ENCODE results near the gene WDR20.
"Not testable (repeated sequence)": the region's sequence is repeated elsewhere in the genome, so short reads cannot be mapped to it uniquely, and the experiment has no call there.

Gene WDR20

DNA sequence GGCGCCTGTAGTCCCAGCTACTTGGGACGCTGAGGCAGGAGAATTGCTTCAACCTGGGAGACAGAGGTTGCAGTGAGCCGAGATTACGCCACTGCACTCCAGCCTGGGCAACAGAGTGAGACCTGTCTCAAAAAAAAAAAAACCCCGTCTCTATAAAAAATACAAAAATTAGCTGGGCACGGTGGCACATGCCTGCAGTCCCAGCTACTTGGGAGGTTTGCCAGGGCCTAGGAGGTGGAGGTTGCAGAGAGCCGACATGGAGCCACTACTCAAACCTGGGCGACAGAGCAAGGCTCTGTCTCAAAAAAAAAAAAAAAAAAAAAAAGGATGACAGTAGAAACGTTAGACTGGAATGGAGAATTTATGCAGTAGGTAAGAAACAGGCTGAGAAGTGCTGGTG is 5.7 kb upstream of the WDR20 start:
- DNase-seq = not testable (repeated sequence)

DNA sequence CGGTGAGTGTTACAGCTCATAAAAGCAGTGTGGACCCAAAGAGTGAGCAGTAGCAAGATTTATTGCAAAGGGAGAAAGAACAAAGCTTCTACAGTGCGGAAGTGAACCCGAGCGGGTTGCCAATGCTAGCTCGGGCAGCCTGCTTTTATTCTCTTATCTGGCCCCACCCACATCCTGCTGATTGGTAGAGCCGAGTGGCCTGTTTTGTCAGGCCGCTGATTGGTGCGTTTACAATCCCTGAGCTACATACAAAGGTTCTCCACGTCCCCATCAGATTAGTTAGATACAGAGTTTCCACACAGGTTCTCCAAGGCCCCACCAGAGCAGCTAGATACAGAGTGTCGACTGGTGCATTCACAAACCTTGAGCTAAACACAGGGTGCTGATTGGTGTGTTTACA is 5.0 kb upstream of the WDR20 start:
- DNase-seq = not testable (repeated sequence)

DNA sequence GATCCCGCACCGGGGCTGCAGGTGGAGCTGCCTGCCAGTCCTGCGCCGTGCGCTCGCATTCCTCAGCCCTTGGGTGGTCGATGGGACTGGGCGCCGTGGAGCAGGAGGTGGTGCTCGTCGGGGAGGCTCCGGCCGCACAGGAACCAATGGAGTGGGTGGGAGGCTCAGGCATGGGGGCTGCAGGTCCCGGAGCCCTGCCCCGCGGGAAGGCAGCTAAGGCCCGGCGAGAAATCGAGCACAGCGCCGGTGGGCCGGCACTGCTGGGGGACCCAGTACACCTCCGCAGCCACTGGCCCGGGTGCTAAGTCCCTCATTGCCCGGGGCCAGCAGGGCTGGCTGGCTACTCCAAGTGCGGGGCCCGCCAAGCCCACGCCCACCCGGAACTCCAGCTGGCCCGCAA is 4.2 kb upstream of the WDR20 start:
- DNase-seq = not testable (repeated sequence)

DNA sequence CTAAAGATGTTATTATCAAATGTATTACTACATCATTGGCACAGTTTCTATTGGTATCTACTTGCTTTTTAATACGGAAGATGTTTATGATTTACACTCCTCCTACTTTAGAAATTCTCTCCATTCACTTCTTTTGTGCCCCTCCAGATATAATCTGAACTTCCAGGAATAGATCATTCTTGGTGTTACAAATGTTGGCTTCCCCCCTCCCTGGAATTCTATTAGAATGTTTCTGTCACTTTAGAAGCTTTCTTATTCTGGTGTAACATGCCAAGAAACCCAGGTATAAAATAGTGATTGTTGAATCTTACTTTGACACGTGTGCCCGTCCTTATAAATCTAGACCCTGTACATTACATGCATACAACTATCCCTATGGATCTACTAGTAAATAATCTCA is 1.2 kb upstream of the WDR20 start:
- DNase-seq = no peak

DNA sequence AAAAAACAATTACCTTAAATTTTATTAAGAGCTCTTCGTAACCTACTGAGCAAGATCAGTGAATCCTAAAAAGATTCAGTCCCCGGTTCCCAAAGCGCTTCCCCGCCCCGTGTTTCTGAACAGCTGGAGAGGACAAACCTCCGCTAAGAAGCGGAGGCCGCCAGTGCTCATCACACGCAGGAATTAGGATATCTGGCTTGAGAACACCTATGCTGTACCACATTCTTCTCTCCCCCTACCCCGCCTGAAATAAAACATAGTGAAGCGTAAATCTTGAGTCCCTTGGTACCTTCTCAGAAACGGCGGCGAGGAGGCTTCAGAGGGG is 774 bp upstream of the WDR20 start:
- DNase-seq = peak; percentile 34 to 48

DNA sequence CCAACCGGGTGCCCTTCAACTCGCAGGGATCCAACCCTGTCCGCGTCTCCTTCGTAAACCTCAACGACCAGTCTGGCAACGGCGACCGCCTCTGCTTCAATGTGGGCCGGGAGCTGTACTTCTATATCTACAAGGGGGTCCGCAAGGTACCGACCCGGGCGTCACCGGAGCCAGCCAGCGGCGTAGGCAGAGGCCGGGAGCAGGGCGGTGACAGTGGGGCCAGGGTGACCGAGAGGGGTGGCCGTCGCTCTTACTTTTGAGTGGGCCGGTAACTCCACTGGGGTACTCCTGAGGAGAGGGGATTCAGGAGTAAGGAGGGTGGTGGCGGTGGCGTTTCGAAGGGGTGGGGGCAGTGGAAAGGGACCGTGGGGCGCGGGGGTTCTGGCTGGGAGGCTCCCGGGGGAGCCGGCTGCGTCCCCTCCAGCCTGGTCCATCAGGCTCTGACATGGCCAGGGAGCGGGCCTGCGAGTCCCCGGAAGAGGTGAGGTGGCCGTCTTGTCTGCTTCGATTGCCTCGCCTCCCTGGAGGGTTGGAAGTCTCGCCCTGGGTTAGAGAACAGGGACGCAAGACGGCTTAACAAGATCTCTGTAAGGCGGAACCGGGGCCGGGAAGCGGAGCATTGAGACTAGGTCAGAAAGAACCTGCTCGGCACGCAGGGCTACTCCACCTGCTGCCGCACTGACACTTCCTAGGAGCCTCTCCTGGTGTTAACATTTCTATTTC is 491 bp downstream of the WDR20 start:
- DNase-seq = no peak

DNA sequence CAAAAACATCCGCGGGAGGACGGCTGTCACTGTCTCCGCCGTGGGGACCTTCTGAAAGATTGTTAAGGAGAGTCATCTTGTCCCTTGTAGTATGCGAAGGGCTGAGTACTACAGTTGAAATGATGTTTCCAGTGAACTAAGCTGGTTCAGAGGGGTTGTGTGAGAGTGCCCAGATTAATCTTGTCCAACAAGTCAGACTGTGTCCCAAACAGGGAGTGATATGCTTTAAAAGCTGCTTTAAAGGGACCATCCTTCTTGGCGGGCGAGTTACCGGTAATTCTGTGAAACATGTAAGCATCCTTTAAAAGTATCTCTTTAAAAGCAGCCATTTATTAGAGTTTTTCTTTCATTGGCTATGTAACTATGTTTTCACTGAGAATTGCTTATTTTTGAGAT is 1.1 kb downstream of the WDR20 start:
- DNase-seq = no peak

DNA sequence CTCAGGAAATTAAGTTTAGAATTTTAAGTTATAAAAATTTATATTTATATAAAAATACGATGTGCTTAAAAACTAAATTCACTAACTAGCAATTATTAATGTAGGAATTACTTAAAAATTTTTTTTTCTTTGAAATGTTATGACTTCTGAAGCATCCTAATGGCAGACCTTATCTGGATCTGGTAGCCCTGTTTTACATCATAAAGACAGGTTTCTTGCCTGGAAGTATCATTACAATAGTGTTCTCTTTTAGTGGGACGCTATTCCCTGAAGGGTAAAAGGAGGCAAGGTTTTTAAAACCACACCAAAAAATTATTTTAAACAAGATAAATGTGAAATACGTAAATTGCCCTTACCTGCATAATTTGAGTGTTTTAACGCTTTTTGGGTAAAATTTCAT is 2.1 kb downstream of the WDR20 start:
- DNase-seq = no peak

DNA sequence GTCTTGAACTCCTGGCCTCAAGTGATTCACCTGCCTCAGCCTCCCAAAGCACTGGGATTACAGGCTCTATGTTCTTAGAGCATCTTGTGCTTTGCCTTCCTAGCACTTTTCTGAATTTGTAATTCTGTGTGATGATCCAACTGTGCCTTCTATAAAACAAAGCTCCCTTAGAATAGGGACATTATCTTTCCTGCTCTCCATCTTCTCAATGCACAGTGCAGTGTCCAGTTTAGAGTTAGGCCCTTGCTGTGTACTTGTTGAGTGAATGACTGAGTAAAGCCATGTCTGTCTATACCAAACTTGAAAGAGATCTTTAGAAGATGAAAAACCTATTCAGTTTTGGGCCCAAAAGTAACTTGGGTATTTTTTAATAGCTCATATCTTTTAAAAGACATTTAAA is 5.2 kb downstream of the WDR20 start:
- no peak for DNase-seq

DNA sequence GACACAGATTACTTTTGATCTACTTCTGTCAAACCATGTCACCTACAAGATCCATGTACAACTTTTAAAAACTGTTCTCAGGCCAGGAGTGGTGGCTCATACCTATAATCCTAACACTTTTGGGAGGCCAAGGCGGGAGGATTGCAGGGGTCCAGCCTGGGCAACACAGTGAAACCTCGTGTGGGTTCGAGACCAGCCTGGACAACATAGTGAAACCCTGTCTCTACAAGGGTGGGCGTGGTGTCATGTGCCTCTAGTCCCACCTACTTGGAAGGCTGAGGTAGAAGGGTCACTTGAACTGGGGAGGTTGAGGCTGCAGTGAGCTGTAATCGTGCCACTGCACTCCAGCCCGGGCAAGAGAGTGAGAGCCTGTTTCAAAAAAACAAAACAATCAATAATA is 5.7 kb downstream of the WDR20 start:
- DNase-seq = no peak

DNA sequence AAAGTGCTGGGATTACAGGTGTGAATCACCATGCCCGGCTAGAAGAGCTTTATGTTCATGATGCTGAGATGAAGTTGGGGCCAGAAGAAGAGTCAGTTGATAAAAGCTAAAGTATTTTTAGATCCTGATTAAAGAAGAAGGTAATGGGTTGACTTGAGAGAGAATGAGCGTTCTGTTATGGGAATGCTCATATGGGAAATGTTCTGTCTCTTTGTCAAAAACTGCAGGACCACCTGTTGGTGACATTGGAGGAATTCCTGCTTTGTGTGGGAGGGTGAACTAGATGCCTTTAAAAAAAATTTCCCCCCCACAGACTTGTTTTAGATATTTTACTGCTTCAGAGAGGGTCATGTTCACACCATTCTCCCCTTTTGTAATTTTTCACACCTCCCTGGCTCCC is 6.7 kb downstream of the WDR20 start:
- DNase-seq = no peak

DNA sequence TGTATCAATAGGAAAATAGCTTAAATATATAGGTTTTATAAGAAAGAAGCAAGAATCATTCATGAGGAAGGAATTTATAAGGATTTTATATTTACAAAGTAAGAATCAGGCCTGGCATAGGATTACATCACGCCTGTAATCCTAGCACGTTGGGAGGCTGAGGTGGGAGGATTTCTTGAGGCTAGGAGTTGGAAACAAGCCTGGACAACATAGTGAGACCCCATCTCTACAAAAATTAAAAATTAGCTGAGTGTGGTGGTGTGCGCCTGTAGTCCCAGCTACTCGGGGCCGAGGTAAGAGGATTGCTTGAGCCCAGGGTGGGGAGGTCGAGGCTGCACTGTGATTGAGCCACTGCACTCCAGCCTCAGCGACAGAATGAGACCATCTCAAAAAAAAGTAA is 10.4 kb downstream of the WDR20 start:
- no peak for DNase-seq

DNA sequence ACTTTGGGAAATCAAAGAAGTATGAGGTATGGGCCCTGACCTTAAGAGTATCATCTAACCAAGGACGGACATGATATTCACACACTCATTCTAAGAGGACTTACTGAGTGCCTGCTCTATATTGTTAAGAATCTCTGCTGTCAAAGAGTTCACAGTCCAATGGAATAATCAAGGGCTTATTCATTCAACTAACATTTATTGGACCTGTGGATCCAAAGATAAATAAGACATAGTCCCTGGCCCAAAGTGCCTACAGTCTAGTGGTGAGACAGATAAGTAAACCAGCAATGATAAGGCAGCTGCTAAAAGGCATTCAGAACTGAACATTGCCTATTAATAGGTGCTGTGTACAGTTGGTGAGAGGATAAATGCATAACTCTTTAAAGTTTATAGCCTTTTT is 11.0 kb downstream of the WDR20 start:
- no peak for DNase-seq

DNA sequence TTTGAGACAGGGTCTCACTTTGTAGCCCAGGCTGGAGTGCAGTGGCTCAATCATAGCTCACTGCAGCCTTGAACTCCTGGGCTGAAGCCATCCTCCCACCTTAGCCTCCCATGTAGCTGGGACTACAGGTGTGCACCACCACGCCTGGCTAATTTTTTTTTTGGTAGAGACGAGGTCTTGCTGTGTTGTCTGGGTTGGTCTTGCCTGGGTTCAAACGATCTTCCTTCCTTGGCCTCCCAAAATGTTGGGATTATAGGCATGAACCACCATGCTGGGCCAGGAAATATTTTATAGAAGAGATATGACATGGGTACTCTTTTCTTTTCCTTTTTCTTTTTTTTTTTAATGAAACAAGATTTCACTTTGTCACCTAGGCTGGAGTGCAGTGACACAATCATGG is 11.7 kb downstream of the WDR20 start:
- DNase-seq = not testable (repeated sequence)

DNA sequence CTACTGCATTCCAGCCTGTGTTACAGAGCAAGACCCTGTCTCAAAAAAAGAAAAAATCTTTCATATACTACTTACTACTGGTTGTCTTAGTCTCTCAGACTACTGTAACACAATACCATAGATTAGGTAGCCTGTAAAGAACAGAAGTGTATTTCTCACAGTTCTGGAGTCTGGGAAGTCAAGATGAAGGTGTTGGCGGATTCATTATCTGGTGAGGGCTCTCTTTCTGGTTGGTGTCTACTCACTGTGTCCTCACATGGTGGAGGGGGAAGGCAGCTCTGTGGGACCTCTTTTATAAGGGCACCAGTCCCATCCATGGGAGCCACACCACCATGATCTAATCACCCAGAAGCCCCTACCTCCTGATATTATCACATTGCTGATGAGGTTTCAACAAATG is 14.4 kb downstream of the WDR20 start:
- no peak for DNase-seq

DNA sequence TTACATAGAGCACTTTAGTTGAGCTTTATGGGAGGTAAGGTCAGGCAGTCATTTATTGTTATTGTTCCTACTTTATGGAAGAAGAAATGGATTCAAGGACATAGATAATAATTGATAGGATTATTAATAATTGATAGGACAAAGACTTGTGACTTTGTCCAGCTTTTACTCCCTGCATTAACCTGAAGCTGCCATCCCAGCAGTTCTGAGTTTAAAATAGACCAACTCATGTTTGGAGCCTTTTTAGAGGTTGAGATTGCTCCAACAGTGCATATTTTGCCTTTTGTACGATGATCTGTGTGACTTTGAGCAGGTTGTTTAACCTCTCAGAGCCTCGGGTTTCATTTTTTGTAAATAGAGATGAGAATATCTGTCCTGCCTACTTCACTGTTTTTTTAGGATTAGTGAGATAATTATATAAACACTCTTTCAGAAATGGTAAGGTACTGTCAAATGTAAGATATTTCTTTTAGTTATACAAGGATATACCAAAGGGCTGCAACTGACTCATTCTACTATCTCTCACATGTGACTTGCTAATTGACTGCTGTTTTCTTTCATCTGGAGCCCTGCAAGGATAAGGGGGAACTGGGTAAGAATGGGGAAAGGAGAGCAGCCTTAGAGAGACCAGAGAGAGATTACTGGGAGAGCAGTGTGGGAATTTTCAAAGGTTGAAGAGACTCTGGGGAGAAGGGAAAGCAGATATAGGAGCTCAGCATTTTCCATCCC is 15.3 kb downstream of the WDR20 start:
- no peak for DNase-seq

DNA sequence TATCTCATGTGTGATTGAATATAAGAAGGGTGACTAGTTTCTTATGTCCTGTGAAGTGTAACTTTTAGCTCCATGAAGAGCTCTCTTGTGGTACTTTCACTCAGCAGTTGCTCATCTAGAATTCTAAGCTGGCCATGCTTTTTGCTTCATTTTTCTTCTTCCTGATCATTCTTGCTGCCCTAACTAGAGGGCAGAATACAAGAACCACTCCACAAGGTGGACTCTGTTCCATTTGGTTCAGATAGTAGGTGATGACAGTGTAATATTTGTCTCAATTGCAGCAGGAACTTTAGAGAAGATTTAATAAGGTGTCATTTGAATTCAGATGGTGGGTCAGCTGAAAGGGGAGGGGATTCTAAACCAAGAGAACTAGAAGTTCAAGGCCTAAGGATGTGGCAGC is 17.6 kb downstream of the WDR20 start:
- no peak for DNase-seq

DNA sequence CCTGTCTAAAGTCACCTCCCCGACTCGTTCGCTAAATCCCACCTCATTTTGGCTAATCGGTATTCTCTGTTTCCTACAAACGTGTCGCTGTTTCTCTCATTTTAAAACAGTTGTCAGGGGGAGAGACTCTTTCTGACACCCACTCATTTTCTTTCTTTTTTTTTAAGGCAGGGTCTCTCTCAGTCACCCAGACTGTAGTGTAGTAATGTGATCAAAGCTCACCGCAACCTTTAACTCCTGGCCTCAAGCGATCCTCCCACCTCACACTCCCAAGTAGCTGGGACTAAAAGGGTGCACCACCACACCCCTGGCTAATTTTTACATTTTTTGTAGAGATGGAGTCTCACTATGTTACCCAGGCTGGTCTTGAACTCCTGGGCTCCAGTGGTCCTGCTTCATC is 19.1 kb downstream of the WDR20 start:
- DNase-seq = no peak

DNA sequence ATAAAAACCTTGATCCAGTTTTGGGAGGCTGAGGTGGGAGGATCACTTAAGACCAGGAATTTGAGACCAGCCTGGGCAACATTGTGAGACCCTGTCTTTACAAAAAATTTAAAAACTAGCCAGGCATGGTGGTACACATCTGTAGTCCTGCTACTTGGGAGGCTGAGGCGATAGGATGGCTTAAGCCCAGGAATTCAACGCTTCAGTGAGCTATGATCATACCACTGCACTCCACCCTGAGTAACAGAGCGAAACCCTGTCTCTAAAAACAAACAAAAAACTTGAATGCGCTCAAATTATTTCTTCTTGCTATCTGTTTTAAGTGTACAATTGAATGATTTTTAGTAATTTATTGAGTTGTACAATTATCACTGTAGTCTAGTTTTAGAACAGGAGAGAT is 20.1 kb downstream of the WDR20 start:
- no peak for DNase-seq

DNA sequence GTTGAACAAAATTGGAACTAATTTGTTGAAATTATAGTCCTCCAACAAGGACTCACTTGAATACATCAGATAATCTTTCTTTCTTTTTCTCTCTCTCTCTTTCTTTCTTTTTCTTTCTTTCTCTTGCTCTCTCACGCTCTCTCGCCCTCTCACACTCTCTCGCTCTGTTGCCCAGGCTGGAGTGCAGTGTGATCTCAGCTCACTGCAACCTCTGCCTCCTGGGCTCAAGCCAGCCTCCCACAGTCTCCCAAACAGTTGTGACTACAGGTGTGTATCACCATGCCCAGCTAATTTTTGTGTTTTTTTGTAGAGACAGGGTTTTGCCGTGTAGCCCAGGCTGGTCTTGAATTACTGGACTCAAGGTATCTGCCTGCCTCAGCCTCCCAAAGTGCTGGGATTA is 22.8 kb downstream of the WDR20 start:
- DNase-seq = no peak

DNA sequence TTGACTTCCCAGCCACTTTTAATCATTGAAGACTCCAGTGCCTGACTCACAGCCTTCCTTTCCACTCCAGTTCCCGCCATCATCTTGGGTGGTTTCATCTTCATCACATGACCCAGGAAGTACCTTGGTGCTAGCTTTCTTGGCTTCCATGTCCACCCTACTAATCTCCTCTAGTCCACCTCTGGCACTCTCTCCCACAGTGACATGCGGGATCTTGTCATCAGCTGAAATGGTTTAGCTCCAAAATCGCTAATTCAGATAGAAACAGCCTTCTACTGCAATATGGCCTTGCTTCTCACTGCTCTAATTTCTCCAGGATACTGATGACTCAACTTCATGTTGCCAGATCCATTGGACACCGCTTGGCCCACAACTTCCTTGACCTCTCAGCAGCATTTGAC is 24.5 kb downstream of the WDR20 start:
- DNase-seq = peak in 1 of 2 experiments; percentile 9

DNA sequence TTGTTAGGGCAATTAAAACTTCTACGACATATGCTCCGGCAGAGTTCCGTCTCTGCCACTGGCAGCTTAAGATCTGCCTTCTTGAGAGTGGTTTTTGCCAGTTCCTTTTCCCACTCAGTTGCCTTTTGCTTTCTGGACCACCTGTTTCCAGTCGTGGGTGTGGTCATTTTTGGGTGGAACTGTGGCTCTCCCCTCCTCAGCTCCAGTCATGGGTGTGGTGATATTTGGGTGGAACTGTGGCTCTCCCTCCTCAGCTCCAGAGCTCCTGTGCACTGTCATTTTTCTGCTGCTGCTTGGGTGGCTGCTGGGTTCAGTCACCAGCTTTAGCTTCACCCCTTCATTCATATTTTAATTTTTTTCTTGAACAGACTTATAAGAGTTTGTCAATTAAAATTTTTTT is 25.3 kb downstream of the WDR20 start:
- DNase-seq = no peak

DNA sequence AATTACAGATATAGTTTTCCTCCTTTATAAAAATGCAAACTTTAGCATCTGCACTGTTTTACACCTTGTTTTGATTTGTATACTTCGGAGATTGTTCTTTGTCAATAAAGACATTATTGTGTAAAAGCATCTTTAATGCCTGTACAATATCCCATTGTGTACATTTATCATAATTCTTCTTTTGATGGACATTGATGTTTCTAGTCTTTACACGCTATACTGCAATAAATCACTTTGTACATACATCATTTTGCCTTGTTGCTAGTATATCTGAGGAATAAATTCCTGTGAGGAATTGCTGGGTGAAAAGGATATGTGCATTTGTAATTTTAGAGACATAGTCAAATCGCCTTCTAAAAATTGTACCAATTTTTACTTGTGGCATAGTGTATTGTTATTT is 30.4 kb downstream of the WDR20 start:
- no peak for DNase-seq

DNA sequence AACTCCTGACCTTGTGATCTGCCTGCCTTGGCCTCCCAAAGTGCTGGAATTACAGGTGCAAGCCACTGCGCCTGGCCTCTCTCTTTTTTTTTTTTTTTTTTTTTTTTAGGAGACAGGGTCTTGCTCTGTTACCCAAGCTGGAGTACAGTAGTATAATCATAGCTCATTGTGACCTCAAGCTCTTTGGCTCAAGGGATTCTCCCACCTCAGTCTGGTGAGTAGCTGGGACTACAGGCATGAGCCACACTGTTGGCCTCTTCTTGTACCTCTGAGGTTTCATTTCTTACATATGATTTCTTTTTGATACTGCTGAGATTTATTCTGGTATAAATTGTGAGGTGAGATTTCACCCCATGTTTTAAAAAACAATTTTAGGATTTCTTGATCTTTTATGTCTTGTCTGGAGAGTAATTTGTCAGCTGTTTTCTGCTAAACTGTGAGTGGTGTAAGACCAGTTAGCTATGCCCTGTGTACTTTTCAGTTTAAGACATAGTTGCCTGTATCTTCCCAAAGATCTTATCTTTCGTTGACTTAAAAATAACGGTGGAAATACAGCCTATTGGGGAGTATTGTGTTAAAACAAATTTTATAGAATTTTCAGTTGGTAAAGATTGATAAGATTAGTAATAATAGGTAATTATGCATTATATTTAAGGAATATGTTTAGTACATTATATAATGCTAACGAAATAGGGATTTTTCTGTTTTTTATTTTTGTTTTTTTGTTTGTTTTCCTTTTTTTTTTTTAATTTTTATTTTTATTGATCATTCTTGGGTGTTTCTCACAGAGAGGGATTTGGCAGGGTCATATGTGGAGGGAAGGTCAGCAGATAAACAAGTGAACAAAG is 31.7 kb downstream of the WDR20 start:
- DNase-seq = no peak
